Ectodermal cell (in vitro differentiated cells): Measurements from ENCODE around the gene ARRDC2.

Experiments used
- H3K27ac ChIP-seq: 2 replicates; pipeline ENCODE4 v1.7.0; 2013; ENCODE audit warnings: mild to moderate bottlenecking, low read depth, low read length; ENCODE audit not compliant: insufficient read depth, poor library complexity, severe bottlenecking
- H3K27me3 ChIP-seq: 2 replicates; pipeline ENCODE4 v1.7.0; 2013; ENCODE audit warnings: mild to moderate bottlenecking, low read length; ENCODE audit not compliant: insufficient read depth, control insufficient read depth, poor library complexity, severe bottlenecking
- H3K36me3 ChIP-seq: one replicate; pipeline ENCODE4 v1.7.0; 2013; ENCODE audit warnings: low read length; ENCODE audit not compliant: control insufficient read depth, insufficient read depth
- H3K4me1 ChIP-seq: one replicate; pipeline ENCODE4 v1.7.0; 2013; ENCODE audit warnings: low read length; ENCODE audit not compliant: control insufficient read depth, insufficient read depth
- H3K4me3 ChIP-seq: 2 replicates; pipeline ENCODE4 v1.7.0; 2013; ENCODE audit warnings: low read depth, low read length, control low read depth; ENCODE audit not compliant: insufficient read depth
- H3K9me3 ChIP-seq: 2 replicates; pipeline ENCODE4 v1.7.0; 2013; ENCODE audit warnings: mild to moderate bottlenecking, low read length, moderate library complexity; ENCODE audit not compliant: control insufficient read depth
- WGBS, 2 experiments: methylation state at CpG; one replicate each; pipeline ENCODE4 v1.1.7; 2013; ENCODE audit warnings: missing lambda C conversion rate in 2 of 2; 5-methylcytosine and 5-hydroxymethylcytosine counted together

The ARRDC2 gene

GRCh38 chr19:17989425-17990094 lies 18.4 kb upstream of the ARRDC2 start:
- Histone ChIP-seq H3K4me3 (no peak overlapping the region), H3K9me3 (no peaks in the 10 kb centered on the region), H3K36me3 (no peaks in the 10 kb centered on the region), H3K27me3 (no peaks in the 10 kb centered on the region), H3K4me1 (no peaks in the 10 kb centered on the region), H3K27ac (no peak overlapping the region)
- WGBS, 2 experiments: 96% methylated on average over 16 of the region's 16 CpGs

- H3K4me1 ChIP-seq: no peaks in the 10 kb centered on the region
- no peak overlapping the region for H3K27ac ChIP-seq
- 89 to 91% methylated on average over 27 of the region's 27 CpGs for WGBS, 2 experiments
- no peaks in the 10 kb centered on the region for H3K27me3 ChIP-seq
- no peaks in the 10 kb centered on the region for H3K36me3 ChIP-seq
- no peaks in the 10 kb centered on the region for H3K9me3 ChIP-seq
- no peak overlapping the region for H3K4me3 ChIP-seq
Observed at GRCh38 chr19:17993076-17993813, 14.7 kb upstream of the ARRDC2 start.

GRCh38 chr19:17996826-17997316 lies 11.1 kb upstream of the ARRDC2 start:
- Histone ChIP-seq H3K27me3 (peaks cover 22% of the 10 kb centered on the region), H3K9me3 (no peaks in the 10 kb centered on the region), H3K4me3 (no peak overlapping the region), H3K36me3 (no peaks in the 10 kb centered on the region), H3K27ac (no peak overlapping the region), H3K4me1 (no peaks in the 10 kb centered on the region)
- 24 to 27% methylated on average over 15 of the region's 15 CpGs for WGBS, 2 experiments

GRCh38 chr19:17997969-17998826 lies 9.8 kb upstream of the ARRDC2 start:
- H3K9me3 ChIP-seq: no peaks in the 10 kb centered on the region
- H3K4me3 ChIP-seq: no peak overlapping the region
- no peaks in the 10 kb centered on the region for H3K4me1 ChIP-seq
- H3K27me3 ChIP-seq: peaks cover 32% of the 10 kb centered on the region
- H3K27ac ChIP-seq: no peak overlapping the region
- 85 to 87% methylated on average over 41 of the region's 41 CpGs for WGBS, 2 experiments
- H3K36me3 ChIP-seq: no peaks in the 10 kb centered on the region

- WGBS, 2 experiments: 94 to 96% methylated on average over 5 of the region's 5 CpGs
- Histone ChIP-seq H3K4me1 (no peaks in the 10 kb centered on the region), H3K4me3 (no peak overlapping the region)
Observed at GRCh38 chr19:17998827-17999150, 9.2 kb upstream of the ARRDC2 start.

GRCh38 chr19:17999684-18000479 lies 8.1 kb upstream of the ARRDC2 start:
- Histone ChIP-seq H3K27ac (no peak overlapping the region), H3K27me3 (peaks cover 32% of the 10 kb centered on the region), H3K9me3 (no peaks in the 10 kb centered on the region), H3K36me3 (no peaks in the 10 kb centered on the region), H3K4me1 (no peaks in the 10 kb centered on the region), H3K4me3 (no peak overlapping the region)
- WGBS, 2 experiments: 92 to 94% methylated on average over 21 of the region's 21 CpGs

More at GRCh38 chr19:17998827-17999150, 9.2 kb upstream of the ARRDC2 start:
- no peaks in the 10 kb centered on the region for H3K9me3 ChIP-seq
- peaks cover 32% of the 10 kb centered on the region for H3K27me3 ChIP-seq
- H3K27ac ChIP-seq: no peak overlapping the region
- no peaks in the 10 kb centered on the region for H3K36me3 ChIP-seq

- no peak overlapping the region for H3K4me3 ChIP-seq
- H3K27ac ChIP-seq: no peak overlapping the region
- H3K36me3 ChIP-seq: no peaks in the 10 kb centered on the region
- H3K27me3 ChIP-seq: peaks cover 32% of the 10 kb centered on the region
- WGBS, 2 experiments: 27 to 28% methylated on average over 17 of the region's 17 CpGs
- H3K9me3 ChIP-seq: no peaks in the 10 kb centered on the region
- H3K4me1 ChIP-seq: no peaks in the 10 kb centered on the region
Observed at GRCh38 chr19:18000480-18000914, 7.5 kb upstream of the ARRDC2 start.

GRCh38 chr19:18000915-18001776 lies 6.8 kb upstream of the ARRDC2 start:
- 2 to 3% methylated on average over 105 of the region's 105 CpGs for WGBS, 2 experiments
- no peaks in the 10 kb centered on the region for H3K9me3 ChIP-seq
- no peak overlapping the region for H3K27ac ChIP-seq
- H3K4me3 ChIP-seq: peak overlapping the region; percentile 31
- no peaks in the 10 kb centered on the region for H3K4me1 ChIP-seq
- H3K27me3 ChIP-seq: peaks cover 32% of the 10 kb centered on the region
- H3K36me3 ChIP-seq: no peaks in the 10 kb centered on the region

- Histone ChIP-seq H3K9me3 (no peaks in the 10 kb centered on the region), H3K4me3 (peak overlapping the region; percentile 31), H3K4me1 (no peaks in the 10 kb centered on the region), H3K27me3 (peaks cover 32% of the 10 kb centered on the region), H3K36me3 (no peaks in the 10 kb centered on the region), H3K27ac (no peak overlapping the region)
- 77 to 79% methylated on average over 15 of the region's 15 CpGs for WGBS, 2 experiments
Observed at GRCh38 chr19:18001777-18002345, 6.1 kb upstream of the ARRDC2 start.
